HepG2 (cell line): ENCODE measurements around the gene PPIL6. TPM values are rescaled to one million over a fixed set of nuclear protein-coding genes. Genes with fewer than 3 reads are reported as not detected.

Experiments used
- AHR ChIP-seq: IDR thresholded peaks from 2 replicates; pipeline ENCODE4 v1.6.1; 2018; ENCODE audit warnings: missing genetic modification reagents, missing compliant biosample characterization
- CENPX ChIP-seq: sonication (generic); formaldehyde crosslinking; IDR thresholded peaks from 2 replicates; pipeline ENCODE4 v1.9.0; 2021; ENCODE audit warnings: mild to moderate bottlenecking, missing genetic modification reagents, moderate library complexity
- EED ChIP-seq: sonication (generic); formaldehyde crosslinking; IDR thresholded peaks from 2 replicates; pipeline ENCODE4 v1.5.0; 2020; ENCODE audit warnings: mild to moderate bottlenecking, missing genetic modification reagents
- ELF3 ChIP-seq: IDR thresholded peaks from 2 replicates; pipeline ENCODE4 v1.6.1; 2016; ENCODE audit warnings: missing genetic modification reagents, missing compliant biosample characterization
- HNF4A ChIP-seq: sonication (generic); formaldehyde crosslinking; IDR thresholded peaks from 2 replicates; pipeline ENCODE4 v1.4.0; 2020; ENCODE audit warnings: missing genetic modification reagents
- IRX3 ChIP-seq: sonication (generic); formaldehyde crosslinking; IDR thresholded peaks from 2 replicates; pipeline ENCODE4 v1.8.1; 2023; ENCODE audit warnings: mild to moderate bottlenecking, low read depth, missing genetic modification reagents, borderline replicate concordance
- MTA1 ChIP-seq: sonication (generic); formaldehyde crosslinking; IDR thresholded peaks from 2 replicates; pipeline ENCODE4 v1.4.0; 2020; ENCODE audit warnings: missing genetic modification reagents, mild to moderate bottlenecking, borderline replicate concordance
- NR1H2 ChIP-seq: sonication (generic); formaldehyde crosslinking; IDR thresholded peaks from 2 replicates; pipeline ENCODE4 v1.8.1; 2022; ENCODE audit warnings: low read depth, missing genetic modification reagents, borderline replicate concordance
- NR2C2 ChIP-seq: sonication (generic); formaldehyde crosslinking; IDR thresholded peaks from 2 replicates; pipeline ENCODE4 v1.4.0; 2020; ENCODE audit warnings: missing genetic modification reagents, mild to moderate bottlenecking, moderate library complexity, borderline replicate concordance
- TBX3 ChIP-seq: fragments of 450-650 bp; IDR thresholded peaks from 2 replicates; pipeline ENCODE4 v1.6.1; 2017; ENCODE audit warnings: antibody characterized with exemption, mild to moderate bottlenecking, inconsistent platforms, borderline replicate concordance
- ZNF431 ChIP-seq: sonication (generic); formaldehyde crosslinking; IDR thresholded peaks from 2 replicates; pipeline ENCODE4 v1.9.0; 2022; ENCODE audit warnings: missing genetic modification reagents, low read depth, mild to moderate bottlenecking, borderline replicate concordance
- ZNF451 ChIP-seq: sonication (generic); formaldehyde crosslinking; IDR thresholded peaks from 2 replicates; pipeline ENCODE4 v1.5.0; 2020; ENCODE audit warnings: mild to moderate bottlenecking, missing genetic modification reagents
- ZNF501 ChIP-seq: sonication (generic); formaldehyde crosslinking; IDR thresholded peaks from 2 replicates; pipeline ENCODE4 v1.5.1; 2020; ENCODE audit warnings: mild to moderate bottlenecking, moderate library complexity, missing genetic modification reagents
- ZNF670 ChIP-seq: sonication (generic); formaldehyde crosslinking; IDR thresholded peaks from 2 replicates; pipeline ENCODE4 v1.8.0; 2022; ENCODE audit warnings: mild to moderate bottlenecking, missing genetic modification reagents, borderline replicate concordance
- ZNF672 ChIP-seq: sonication (generic); formaldehyde crosslinking; IDR thresholded peaks from 2 replicates; pipeline ENCODE4 v1.8.1; 2022; ENCODE audit warnings: missing genetic modification reagents
- ZNF75D ChIP-seq: sonication (generic); formaldehyde crosslinking; IDR thresholded peaks from 2 replicates; pipeline ENCODE4 v1.8.1; 2023; ENCODE audit warnings: missing genetic modification reagents, mild to moderate bottlenecking, borderline replicate concordance
- ZNF788 ChIP-seq: sonication (generic); formaldehyde crosslinking; IDR thresholded peaks from 2 replicates; pipeline ENCODE4 v1.5.0; 2020; ENCODE audit warnings: mild to moderate bottlenecking, missing genetic modification reagents, borderline replicate concordance
- ZNF839 ChIP-seq: sonication (generic); formaldehyde crosslinking; IDR thresholded peaks from 2 replicates; pipeline ENCODE4 v1.4.0; 2020; ENCODE audit warnings: missing genetic modification reagents, mild to moderate bottlenecking, borderline replicate concordance
- polyA plus RNA-seq, 8 experiments: library from polyadenylated mRNA; depleted of rRNA in 3 of 8; stranded (reverse) in 7 of 8; unstranded in 1 of 8; fragments of >200 nt; fragmentation: Illumina TruSeq in 4 of 8; extraction: Trizol in 4 of 8; gene quantifications; 2 replicates each; pipeline versions ENCODE4 v1.2.1 to v1.2.3, GENCODE V29; 2011 to 2016; ENCODE audit warnings: low read depth in 4 of 8, missing spikeins in 1 of 8, mixed read lengths in 1 of 8; ENCODE audit not compliant: insufficient read depth in 1 of 8
- total RNA-seq, 5 experiments: library from RNA; depleted of rRNA; stranded (reverse); fragments of >200 nt; fragmentation: Illumina TruSeq; extraction: Trizol; gene quantifications; 2 replicates each; pipeline ENCODE4 v1.2.3, GENCODE V29; 2016; ENCODE audit warnings: low read depth in 1 of 5
- TF ChIP-seq, protein P1 (sequence below): sonication (generic); formaldehyde crosslinking; IDR thresholded peaks from 2 replicates; pipeline ENCODE4 v1.4.0; 2020; ENCODE audit warnings: missing genetic modification reagents
- TF ChIP-seq, protein P2 (sequence below): sonication (generic); formaldehyde crosslinking; IDR thresholded peaks from 2 replicates; pipeline ENCODE4 v1.5.1; 2020; ENCODE audit warnings: missing genetic modification reagents, mild to moderate bottlenecking, borderline replicate concordance
- TF ChIP-seq, protein P3 (sequence below): sonication (generic); formaldehyde crosslinking; IDR thresholded peaks from 2 replicates; pipeline ENCODE4 v1.9.0; 2022; ENCODE audit warnings: missing genetic modification reagents, mild to moderate bottlenecking, borderline replicate concordance
- TF ChIP-seq, protein P4 (sequence below): sonication (generic); formaldehyde crosslinking; IDR thresholded peaks from 2 replicates; pipeline ENCODE4 v1.8.1; 2023; ENCODE audit warnings: mild to moderate bottlenecking, missing genetic modification reagents

The PPIL6 gene
- total and polyA plus RNA-seq, 2 of the 13 experiments (the other 11 are each of a cell fraction or from before 2014, with no cell fraction given): 0.22 to 0.46 TPM

DNA sequence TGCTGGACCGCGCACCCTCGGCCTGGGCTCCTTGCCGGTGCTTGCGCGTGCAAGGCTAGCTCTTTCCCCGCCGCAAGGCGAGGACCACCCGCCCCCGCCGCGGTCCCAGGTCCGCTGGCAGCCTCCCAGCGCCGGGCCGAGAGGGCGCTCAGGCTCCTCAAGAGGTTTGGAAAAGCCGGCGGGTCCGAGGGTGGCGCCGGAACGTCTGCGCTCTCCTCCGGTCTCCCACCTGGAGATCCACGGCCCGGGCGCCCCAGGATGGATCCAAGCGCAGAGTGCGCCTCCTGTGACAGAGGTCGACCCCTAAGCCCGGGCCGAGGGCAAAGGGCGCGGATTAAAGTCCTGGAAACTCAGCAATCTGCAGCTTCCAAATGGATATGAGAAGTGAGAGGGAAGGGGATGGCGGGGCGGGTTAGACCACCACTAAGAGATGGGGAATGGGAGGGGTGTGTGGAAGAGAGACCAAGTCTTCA lies 15.7 kb upstream of the PPIL6 start (continued):
- TF ChIP-seq, protein P1, sequence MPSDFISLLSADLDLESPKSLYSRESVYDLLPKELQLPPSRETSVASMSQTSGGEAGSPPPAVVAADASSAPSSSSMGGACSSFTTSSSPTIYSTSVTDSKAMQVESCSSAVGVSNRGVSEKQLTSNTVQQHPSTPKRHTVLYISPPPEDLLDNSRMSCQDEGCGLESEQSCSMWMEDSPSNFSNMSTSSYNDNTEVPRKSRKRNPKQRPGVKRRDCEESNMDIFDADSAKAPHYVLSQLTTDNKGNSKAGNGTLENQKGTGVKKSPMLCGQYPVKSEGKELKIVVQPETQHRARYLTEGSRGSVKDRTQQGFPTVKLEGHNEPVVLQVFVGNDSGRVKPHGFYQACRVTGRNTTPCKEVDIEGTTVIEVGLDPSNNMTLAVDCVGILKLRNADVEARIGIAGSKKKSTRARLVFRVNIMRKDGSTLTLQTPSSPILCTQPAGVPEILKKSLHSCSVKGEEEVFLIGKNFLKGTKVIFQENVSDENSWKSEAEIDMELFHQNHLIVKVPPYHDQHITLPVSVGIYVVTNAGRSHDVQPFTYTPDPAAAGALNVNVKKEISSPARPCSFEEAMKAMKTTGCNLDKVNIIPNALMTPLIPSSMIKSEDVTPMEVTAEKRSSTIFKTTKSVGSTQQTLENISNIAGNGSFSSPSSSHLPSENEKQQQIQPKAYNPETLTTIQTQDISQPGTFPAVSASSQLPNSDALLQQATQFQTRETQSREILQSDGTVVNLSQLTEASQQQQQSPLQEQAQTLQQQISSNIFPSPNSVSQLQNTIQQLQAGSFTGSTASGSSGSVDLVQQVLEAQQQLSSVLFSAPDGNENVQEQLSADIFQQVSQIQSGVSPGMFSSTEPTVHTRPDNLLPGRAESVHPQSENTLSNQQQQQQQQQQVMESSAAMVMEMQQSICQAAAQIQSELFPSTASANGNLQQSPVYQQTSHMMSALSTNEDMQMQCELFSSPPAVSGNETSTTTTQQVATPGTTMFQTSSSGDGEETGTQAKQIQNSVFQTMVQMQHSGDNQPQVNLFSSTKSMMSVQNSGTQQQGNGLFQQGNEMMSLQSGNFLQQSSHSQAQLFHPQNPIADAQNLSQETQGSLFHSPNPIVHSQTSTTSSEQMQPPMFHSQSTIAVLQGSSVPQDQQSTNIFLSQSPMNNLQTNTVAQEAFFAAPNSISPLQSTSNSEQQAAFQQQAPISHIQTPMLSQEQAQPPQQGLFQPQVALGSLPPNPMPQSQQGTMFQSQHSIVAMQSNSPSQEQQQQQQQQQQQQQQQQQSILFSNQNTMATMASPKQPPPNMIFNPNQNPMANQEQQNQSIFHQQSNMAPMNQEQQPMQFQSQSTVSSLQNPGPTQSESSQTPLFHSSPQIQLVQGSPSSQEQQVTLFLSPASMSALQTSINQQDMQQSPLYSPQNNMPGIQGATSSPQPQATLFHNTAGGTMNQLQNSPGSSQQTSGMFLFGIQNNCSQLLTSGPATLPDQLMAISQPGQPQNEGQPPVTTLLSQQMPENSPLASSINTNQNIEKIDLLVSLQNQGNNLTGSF (CRISPR knock-in tag): no peak
- TF ChIP-seq IRX3: no peak
- TF ChIP-seq CENPX (CRISPR knock-in tag): no peak
- no peak for TF ChIP-seq TBX3
- TF ChIP-seq ELF3 (CRISPR knock-in tag): no peak
- TF ChIP-seq, protein P2, sequence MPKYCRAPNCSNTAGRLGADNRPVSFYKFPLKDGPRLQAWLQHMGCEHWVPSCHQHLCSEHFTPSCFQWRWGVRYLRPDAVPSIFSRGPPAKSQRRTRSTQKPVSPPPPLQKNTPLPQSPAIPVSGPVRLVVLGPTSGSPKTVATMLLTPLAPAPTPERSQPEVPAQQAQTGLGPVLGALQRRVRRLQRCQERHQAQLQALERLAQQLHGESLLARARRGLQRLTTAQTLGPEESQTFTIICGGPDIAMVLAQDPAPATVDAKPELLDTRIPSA: 0 out of 2 replicates have a peak, but pooled peaks have one; percentile 36
- TF ChIP-seq NR1H2 (CRISPR knock-in tag): no peak
- peak; percentile 40; the same call in 1 of the 2 replicates for TF ChIP-seq NR2C2 (CRISPR knock-in tag)
- TF ChIP-seq EED (CRISPR knock-in tag): 0 out of 2 replicates have a peak, but pooled peaks have one; percentile 33
- no peak for TF ChIP-seq ZNF431 (CRISPR knock-in tag)
- peak; percentile 55; the same call in 1 of the 2 replicates for TF ChIP-seq HNF4A
- TF ChIP-seq ZNF670 (CRISPR knock-in tag): no peak
- TF ChIP-seq MTA1: 0 out of 2 replicates have a peak, but pooled peaks have one; percentile 12
- TF ChIP-seq AHR (CRISPR knock-in tag): no peak
- no peak for TF ChIP-seq ZNF672 (CRISPR knock-in tag)
- no peak for TF ChIP-seq ZNF788
- no peak for TF ChIP-seq ZNF75D (CRISPR knock-in tag)
- TF ChIP-seq ZNF501 (CRISPR knock-in tag): peak; percentile 44; the same call in 1 of the 2 replicates
- TF ChIP-seq, protein P3, sequence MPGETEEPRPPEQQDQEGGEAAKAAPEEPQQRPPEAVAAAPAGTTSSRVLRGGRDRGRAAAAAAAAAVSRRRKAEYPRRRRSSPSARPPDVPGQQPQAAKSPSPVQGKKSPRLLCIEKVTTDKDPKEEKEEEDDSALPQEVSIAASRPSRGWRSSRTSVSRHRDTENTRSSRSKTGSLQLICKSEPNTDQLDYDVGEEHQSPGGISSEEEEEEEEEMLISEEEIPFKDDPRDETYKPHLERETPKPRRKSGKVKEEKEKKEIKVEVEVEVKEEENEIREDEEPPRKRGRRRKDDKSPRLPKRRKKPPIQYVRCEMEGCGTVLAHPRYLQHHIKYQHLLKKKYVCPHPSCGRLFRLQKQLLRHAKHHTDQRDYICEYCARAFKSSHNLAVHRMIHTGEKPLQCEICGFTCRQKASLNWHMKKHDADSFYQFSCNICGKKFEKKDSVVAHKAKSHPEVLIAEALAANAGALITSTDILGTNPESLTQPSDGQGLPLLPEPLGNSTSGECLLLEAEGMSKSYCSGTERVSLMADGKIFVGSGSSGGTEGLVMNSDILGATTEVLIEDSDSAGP (CRISPR knock-in tag): 0 out of 2 replicates have a peak, but pooled peaks have one; percentile 48
- TF ChIP-seq, protein P4, sequence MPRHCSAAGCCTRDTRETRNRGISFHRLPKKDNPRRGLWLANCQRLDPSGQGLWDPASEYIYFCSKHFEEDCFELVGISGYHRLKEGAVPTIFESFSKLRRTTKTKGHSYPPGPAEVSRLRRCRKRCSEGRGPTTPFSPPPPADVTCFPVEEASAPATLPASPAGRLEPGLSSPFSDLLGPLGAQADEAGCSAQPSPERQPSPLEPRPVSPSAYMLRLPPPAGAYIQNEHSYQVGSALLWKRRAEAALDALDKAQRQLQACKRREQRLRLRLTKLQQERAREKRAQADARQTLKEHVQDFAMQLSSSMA: no peak
- TF ChIP-seq ZNF451 (CRISPR knock-in tag): 0 out of 2 replicates have a peak, but pooled peaks have one; percentile 11
- no peak for TF ChIP-seq ZNF839 (CRISPR knock-in tag)
